ENCODE measurements around the gene MEIOSIN. TPM values are rescaled to one million over a fixed set of nuclear protein-coding genes. Genes with fewer than 3 reads are reported as not detected.
"Not testable (repeated sequence)": the region's sequence is repeated elsewhere in the genome, so short reads cannot be mapped to it uniquely, and the experiment has no call there.

Gene MEIOSIN
- total and polyA plus RNA-seq, 2 donors (not counting 1 experiment from before 2014, with no cell fraction given), result not detected

GRCh38 chr19:45794627-45795026 is 61.4 kb downstream of the MEIOSIN start:
- Histone ChIP-seq H3K4me2 (replicated peaks; ENCODE audit: low read depth, low read length, poor library complexity, severe bottlenecking) (no peak overlapping the region), H3K9me3 (ENCODE audit: control extremely low read depth in 1 of 3, control insufficient read depth in 2 of 3, insufficient read depth in 1 of 3, low read length in 2 of 3) (no peaks in the 10 kb centered on the region), H3K79me2 (ENCODE audit: control insufficient read depth, insufficient read depth, low read length) (peaks cover 24% of the 10 kb centered on the region), H2AFZ (ENCODE audit: insufficient read depth, low read depth, low read length, poor library complexity, severe bottlenecking) (no peak overlapping the region), H3K4me3 (ENCODE audit: control extremely low read depth in 1 of 5, extremely low read depth in 1 of 5, insufficient read depth in 1 of 5, low read depth in 2 of 5, low read length in 4 of 5) (no peak overlapping the region), H3K4me1 (ENCODE audit: control insufficient read depth in 2 of 2, insufficient read depth in 2 of 2, low read length in 2 of 2) (peaks cover 27 to 36% of the 10 kb centered on the region in 2 donors), H3K36me3 (replicated peaks in 1 of 2; ENCODE audit: control extremely low read depth in 1 of 2, control insufficient read depth in 1 of 2, extremely low read depth in 1 of 2, insufficient read depth in 2 of 2, low read length in 1 of 2) (no peaks in the 10 kb centered on the region), H3K27me3 (replicated peaks in 1 of 4; ENCODE audit: control extremely low read depth in 1 of 4, control insufficient read depth in 3 of 4, insufficient read depth in 4 of 4, low read length in 3 of 4) (peaks cover 0 to 4% (median 0%) of the 10 kb centered on the region in 4 experiments), H3K27ac (ENCODE audit: low read length in 2 of 2) (no peak overlapping the region), H4K20me1 (ENCODE audit: control insufficient read depth, insufficient read depth, low read length, poor library complexity, severe bottlenecking) (peaks cover 18% of the 10 kb centered on the region), H3K9ac (ENCODE audit: low read length) (no peak overlapping the region)
- CTCF ChIA-PET, result interaction anchor here (11.8 kb wide), 1 partner anchor 24 kb away, joined by 302 read pairs; the partner anchor contains the start of gene SIX5
- peak overlapping the region; percentile 12 for H3K27ac Mint-ChIP-seq
- intact Hi-C loops (cut with micrococcal nuclease), result loop anchor here (5.0 to 10.0 kb wide), 2 partner anchors 77 to 200 kb away; partner anchors contain the start of gene CCDC61
- no peaks in the 10 kb centered on the region for H3K9me3 Mint-ChIP-seq (ENCODE audit: insufficient read depth)
- TF ChIP-seq CTCF (IDR thresholded peaks at IDR 0.05), result no peak
- no peak for TF ChIP-seq EZH2 (IDR thresholded peaks at IDR 0.05; ENCODE audit: borderline replicate concordance, insufficient read depth, low read depth, low read length, poor library complexity, severe bottlenecking)
- no peak overlapping the region for H3K4me3 Mint-ChIP-seq
- ATAC-seq (ENCODE audit: low read depth) (no peak), DNase-seq (no peak)
- 93% methylated on average over 1 of the region's 2 CpGs for WGBS (ENCODE audit: insufficient coverage)
- H3K4me1 Mint-ChIP-seq, result peaks cover 36% of the 10 kb centered on the region
- POLR2A ChIA-PET, result no interaction called here
- H3K27me3 Mint-ChIP-seq, result peaks cover 11% of the 10 kb centered on the region

GRCh38 chr19:45798995-45799517 is 65.8 kb downstream of the MEIOSIN start:
- Histone ChIP-seq H3K4me2 (replicated peaks; ENCODE audit: low read depth, low read length, poor library complexity, severe bottlenecking) (peak overlapping the region; percentile 24), H3K9ac (ENCODE audit: low read length) (no peak overlapping the region), H3K4me3 (ENCODE audit: control extremely low read depth in 1 of 5, extremely low read depth in 1 of 5, insufficient read depth in 1 of 5, low read depth in 2 of 5, low read length in 4 of 5) (no peak overlapping the region), H3K79me2 (ENCODE audit: control insufficient read depth, insufficient read depth, low read length) (peaks cover 3% of the 10 kb centered on the region), H3K36me3 (replicated peaks in 1 of 2; ENCODE audit: control extremely low read depth in 1 of 2, control insufficient read depth in 1 of 2, extremely low read depth in 1 of 2, insufficient read depth in 2 of 2, low read length in 1 of 2) (no peaks in the 10 kb centered on the region), H3K4me1 (ENCODE audit: control insufficient read depth in 2 of 2, insufficient read depth in 2 of 2, low read length in 2 of 2) (peaks cover 3 to 6% of the 10 kb centered on the region in 2 donors), H3K9me3 (ENCODE audit: control extremely low read depth in 1 of 3, control insufficient read depth in 2 of 3, insufficient read depth in 1 of 3, low read length in 2 of 3) (no peaks in the 10 kb centered on the region), H4K20me1 (ENCODE audit: control insufficient read depth, insufficient read depth, low read length, poor library complexity, severe bottlenecking) (no peaks in the 10 kb centered on the region), H3K27me3 (replicated peaks in 1 of 4; ENCODE audit: control extremely low read depth in 1 of 4, control insufficient read depth in 3 of 4, insufficient read depth in 4 of 4, low read length in 3 of 4) (peaks cover 0 to 12% (median 0%) of the 10 kb centered on the region in 4 experiments), H3K27ac (ENCODE audit: low read length in 2 of 2) (no peak overlapping the region), H2AFZ (ENCODE audit: insufficient read depth, low read depth, low read length, poor library complexity, severe bottlenecking) (no peak overlapping the region)
- ChIA-PET CTCF (interaction anchor here (0.7 to 11.8 kb wide), 20 partner anchors 8 to 514 kb away, joined by 3 to 302 read pairs (median 4); partner anchors contain the start of genes DMPK, FBXO46, QPCTL and SIX5), POLR2A (interaction anchor here (2.8 kb wide), 1 partner anchor 30 kb away, joined by 23 read pairs; the partner anchor contains the start of gene SIX5)
- Mint-ChIP-seq H3K27ac (no peak overlapping the region), H3K27me3 (peaks cover 14% of the 10 kb centered on the region), H3K9me3 (ENCODE audit: insufficient read depth) (no peaks in the 10 kb centered on the region), H3K4me1 (peaks cover 9% of the 10 kb centered on the region), H3K4me3 (no peak overlapping the region)
- TF ChIP-seq EZH2 (IDR thresholded peaks at IDR 0.05; ENCODE audit: borderline replicate concordance, insufficient read depth, low read depth, low read length, poor library complexity, severe bottlenecking), result no peak
- peak; percentile 95 for TF ChIP-seq CTCF (IDR thresholded peaks at IDR 0.05)
- DNase-seq (peak; percentile 83), ATAC-seq (ENCODE audit: low read depth) (peak; percentile 90)
- intact Hi-C loops (cut with micrococcal nuclease), result loop anchor here (1.0 to 10.0 kb wide), 3 partner anchors 29 to 276 kb away; partner anchors contain the start of gene CCDC61
- 0% methylated on average over 7 of the region's 10 CpGs for WGBS (ENCODE audit: insufficient coverage)

DNA sequence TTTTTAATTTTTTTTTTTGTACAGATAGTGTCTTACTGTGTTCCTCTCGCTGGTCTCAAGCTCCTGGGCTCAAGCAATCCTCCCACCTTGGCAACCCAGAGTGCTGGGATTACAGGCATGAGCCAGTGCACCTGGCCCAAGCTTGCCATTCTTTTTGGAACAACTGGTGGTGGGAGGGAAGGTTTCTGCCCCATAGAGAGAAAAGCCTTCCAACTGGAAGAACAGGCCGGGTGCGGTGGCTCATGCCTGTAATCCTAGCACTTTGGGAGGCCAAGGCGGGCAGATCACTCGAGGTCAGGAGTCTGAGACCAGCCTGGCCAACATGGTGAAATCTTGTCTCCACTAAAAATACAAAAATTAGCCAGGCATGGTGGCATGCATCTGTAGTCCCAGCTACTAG is 66.3 kb downstream of the MEIOSIN start:
- H3K4me2 ChIP-seq (replicated peaks; ENCODE audit: low read depth, low read length, poor library complexity, severe bottlenecking); H3K4me3 Mint-ChIP-seq; H3K9me3 ChIP-seq (ENCODE audit: control extremely low read depth in 1 of 3, control insufficient read depth in 2 of 3, insufficient read depth in 1 of 3, low read length in 2 of 3); ATAC-seq (ENCODE audit: low read depth); H3K9me3 Mint-ChIP-seq (ENCODE audit: insufficient read depth); H3K4me1 ChIP-seq (ENCODE audit: control insufficient read depth in 2 of 2, insufficient read depth in 2 of 2, low read length in 2 of 2); H4K20me1 ChIP-seq (ENCODE audit: control insufficient read depth, insufficient read depth, low read length, poor library complexity, severe bottlenecking); H3K36me3 ChIP-seq (replicated peaks in 1 of 2; ENCODE audit: control extremely low read depth in 1 of 2, control insufficient read depth in 1 of 2, extremely low read depth in 1 of 2, insufficient read depth in 2 of 2, low read length in 1 of 2); H3K79me2 ChIP-seq (ENCODE audit: control insufficient read depth, insufficient read depth, low read length); H3K27ac Mint-ChIP-seq; H3K4me3 ChIP-seq (ENCODE audit: control extremely low read depth in 1 of 5, extremely low read depth in 1 of 5, insufficient read depth in 1 of 5, low read depth in 2 of 5, low read length in 4 of 5); H3K4me1 Mint-ChIP-seq; DNase-seq; H3K27ac ChIP-seq (ENCODE audit: low read length in 2 of 2); H3K9ac ChIP-seq (ENCODE audit: low read length); H2AFZ ChIP-seq (ENCODE audit: insufficient read depth, low read depth, low read length, poor library complexity, severe bottlenecking): not testable (repeated sequence)
- H3K27me3 ChIP-seq (replicated peaks in 1 of 4; ENCODE audit: control extremely low read depth in 1 of 4, control insufficient read depth in 3 of 4, insufficient read depth in 4 of 4, low read length in 3 of 4), result peaks cover 0 to 12% (median 0%) of the 10 kb centered on the region in 4 experiments
- H3K27me3 Mint-ChIP-seq, result peaks cover 14% of the 10 kb centered on the region
- intact Hi-C loops (cut with micrococcal nuclease), result loop anchor here (1.0 to 10.0 kb wide), 3 partner anchors 29 to 276 kb away; partner anchors contain the start of gene CCDC61
- WGBS (ENCODE audit: insufficient coverage), result 88% methylated on average over 1 of the region's 5 CpGs
- POLR2A ChIA-PET, result interaction anchor here (2.8 kb wide), 1 partner anchor 30 kb away, joined by 23 read pairs; the partner anchor contains the start of gene SIX5
- CTCF ChIA-PET, result interaction anchor here (0.6 to 11.8 kb wide), 20 partner anchors 9 to 515 kb away, joined by 3 to 302 read pairs (median 4); partner anchors contain the start of genes DMPK, FBXO46, QPCTL and SIX5

Data from B cell (primary cell).